ENCODE results near the gene CUBN. TPM values are rescaled to one million over a fixed set of nuclear protein-coding genes. Genes with fewer than 3 reads are reported as not detected.

Gene CUBN
- total RNA-seq, 1 donor from 2014 or later, result 4.0 TPM

DNA sequence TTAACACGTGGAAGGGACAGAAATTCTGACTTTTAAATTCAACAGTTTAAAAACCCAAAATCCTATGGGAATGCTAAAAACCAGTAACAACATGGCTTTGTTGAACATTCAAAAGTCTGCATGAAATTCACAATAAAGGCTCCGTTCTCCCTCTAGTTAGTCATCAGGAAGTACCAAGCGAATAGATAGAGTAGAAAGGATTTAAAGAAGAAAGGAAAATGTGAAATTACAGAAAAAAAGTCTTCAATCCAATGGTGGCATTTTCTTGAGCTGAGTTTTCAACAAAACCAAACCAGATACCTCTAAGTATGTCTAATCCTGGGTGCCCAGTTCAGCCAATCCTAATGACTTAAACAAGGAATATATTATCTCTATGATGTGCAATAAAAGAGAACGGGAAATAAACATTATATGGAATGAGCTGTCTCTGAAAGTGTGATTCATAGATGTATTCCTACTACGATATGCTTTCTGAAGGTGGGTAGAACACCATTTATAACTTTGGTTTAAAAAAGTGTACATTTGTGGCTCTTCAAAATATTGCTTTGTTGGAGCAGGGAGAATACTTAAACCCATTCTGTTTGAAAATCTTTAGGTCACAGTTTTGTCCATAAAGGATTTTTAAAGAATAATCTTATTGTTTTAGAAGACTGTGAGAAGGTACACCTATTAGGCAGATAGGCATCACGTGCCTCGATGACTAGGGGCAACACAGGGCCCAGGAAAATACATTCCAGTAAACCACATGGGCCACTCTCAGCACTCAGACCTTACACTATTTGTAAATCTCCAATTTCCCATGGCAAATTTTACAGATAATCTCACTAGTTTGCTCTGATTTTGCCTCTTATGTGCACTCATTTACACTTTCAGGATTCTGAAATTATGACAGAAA lies 87.7 kb downstream of the CUBN start:
- DNase-seq (ENCODE audit: low read depth), result no peak

DNA sequence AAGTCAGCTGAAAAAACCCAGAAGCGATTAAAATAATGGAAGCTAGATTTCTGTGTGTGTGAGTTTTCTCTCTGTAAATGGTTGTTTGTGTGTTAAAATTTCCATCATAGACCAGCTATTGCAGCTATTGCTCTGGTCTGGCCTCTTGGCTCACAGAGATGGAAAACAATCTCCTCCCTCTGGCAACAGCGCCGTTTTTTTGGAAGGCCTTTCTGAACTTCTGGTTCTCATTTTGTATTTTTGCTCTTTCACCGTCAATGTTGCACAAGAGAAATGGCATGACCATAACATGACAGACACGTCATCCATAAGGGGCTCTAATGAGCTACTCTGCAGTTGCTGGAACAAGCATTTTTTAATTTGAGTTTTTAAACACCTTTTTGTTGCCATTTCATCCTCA lies 91.0 kb downstream of the CUBN start:
- DNase-seq (ENCODE audit: low read depth), result no peak

DNA sequence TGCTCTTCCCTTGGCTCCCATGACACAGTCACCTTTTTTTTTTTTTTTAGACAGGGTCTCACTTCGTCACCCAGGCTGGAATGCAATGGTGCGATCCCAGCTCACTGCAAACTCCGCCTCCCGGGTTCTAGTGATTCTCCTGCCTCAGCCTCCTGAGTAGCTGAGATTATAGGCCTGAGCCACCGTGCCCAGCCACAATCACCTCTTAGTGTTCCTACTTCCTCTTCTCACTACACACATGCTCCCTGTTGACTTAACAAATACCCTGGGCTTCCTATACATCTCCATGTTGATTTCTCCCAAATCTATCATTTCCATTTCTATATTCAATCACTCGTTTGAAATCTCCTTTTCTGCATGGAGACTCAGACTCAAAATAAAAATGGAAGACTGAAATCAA lies 91.7 kb downstream of the CUBN start:
- DNase-seq (ENCODE audit: low read depth), result no peak

DNA sequence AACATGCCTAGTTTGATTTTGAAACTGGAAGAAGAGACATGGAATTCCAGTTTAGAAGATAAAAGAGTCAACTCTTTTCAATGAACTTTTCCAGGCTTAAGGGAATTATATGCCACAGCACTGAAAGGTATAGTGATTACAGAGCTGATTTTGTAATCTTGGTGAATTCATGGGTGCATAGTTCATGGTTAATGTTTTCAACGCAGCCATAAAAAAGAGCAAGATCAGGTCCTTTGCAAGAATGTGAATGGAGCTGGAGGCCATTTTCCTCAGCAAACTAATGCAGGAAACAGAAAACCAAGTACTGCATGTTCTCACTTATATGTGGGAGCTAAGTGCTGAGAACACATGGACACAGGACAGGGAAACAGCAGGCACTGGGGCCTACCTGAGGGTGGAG lies 94.2 kb downstream of the CUBN start:
- DNase-seq (ENCODE audit: low read depth), result peak; percentile 67

DNA sequence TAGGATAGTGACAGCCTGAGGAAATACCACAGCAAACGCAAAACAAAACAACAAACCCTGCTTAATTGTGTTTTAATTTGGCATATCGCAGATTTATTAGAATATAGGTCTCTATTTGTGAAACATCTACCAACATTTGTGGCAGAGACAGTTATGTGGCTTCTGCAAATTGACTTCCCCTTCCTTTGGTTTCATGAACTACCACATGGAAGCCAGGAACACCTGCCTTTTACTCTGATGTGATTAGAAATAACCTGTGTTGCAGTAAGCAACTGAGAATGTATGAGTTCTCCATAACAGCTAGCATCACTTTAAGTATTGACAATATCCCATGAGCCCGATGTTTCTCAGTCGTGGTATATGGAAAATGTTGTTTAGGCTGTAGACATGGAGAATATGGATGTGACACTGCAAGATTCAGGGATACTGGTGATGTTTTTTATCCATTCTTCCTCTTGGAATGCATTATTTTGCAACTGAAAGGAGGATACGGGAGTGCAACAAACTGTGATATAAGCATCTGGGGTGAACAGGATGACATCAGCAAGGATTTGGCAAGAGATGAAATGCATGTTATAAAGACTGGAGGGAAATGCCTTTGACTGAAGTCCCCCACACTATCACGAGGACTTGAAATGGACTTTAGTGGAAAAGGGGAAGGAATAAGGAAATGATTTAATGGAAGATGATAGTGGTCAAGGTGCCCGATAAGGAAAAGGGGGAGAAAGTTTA lies 95.9 kb downstream of the CUBN start:
- no peak for DNase-seq (ENCODE audit: low read depth)

GRCh38 chr10:17031637-17032635 lies 97.7 kb downstream of the CUBN start:
- no peak for DNase-seq (ENCODE audit: low read depth)

DNA sequence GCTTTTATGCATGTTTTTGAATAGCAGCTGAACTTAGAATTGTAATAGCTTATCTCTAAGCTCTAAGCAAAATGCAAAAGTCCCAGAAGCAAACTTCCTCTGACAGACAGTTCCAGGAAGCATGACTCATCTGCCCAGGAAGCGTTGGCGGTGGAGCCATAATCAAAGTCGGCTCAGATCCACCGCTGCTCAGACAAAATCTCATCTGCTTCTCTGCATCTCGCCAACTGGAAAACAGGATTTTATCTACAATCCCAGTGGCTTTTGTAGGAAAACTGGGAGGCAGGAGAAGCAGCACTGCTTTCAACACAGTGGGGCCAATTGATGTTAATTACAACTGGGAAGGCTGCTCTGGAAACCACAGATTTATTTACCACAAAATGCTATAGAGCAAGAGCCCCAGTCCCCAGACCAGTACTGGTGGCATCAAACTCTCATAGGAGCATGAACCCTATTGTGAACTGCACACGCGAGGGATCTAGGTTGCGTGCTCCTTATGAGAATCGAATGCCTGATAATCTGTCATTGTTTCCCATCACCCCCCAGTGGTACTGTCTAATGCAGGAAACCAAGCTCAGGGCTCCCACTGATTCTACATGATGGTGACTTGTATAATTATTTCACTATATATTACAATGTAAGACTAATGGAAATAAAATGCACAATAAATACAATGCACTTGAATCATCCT lies 99.9 kb downstream of the CUBN start:
- peak; percentile 68 for DNase-seq (ENCODE audit: low read depth)

GRCh38 chr10:17029239-17029580 lies 100.4 kb downstream of the CUBN start:
- no peak for DNase-seq (ENCODE audit: low read depth)

GRCh38 chr10:17028798-17029197 lies 100.8 kb downstream of the CUBN start:
- no peak for DNase-seq (ENCODE audit: low read depth)

- DNase-seq (ENCODE audit: low read depth), result no peak
Measured at GRCh38 chr10:17026686-17027485, 102.7 kb downstream of the CUBN start.

DNA sequence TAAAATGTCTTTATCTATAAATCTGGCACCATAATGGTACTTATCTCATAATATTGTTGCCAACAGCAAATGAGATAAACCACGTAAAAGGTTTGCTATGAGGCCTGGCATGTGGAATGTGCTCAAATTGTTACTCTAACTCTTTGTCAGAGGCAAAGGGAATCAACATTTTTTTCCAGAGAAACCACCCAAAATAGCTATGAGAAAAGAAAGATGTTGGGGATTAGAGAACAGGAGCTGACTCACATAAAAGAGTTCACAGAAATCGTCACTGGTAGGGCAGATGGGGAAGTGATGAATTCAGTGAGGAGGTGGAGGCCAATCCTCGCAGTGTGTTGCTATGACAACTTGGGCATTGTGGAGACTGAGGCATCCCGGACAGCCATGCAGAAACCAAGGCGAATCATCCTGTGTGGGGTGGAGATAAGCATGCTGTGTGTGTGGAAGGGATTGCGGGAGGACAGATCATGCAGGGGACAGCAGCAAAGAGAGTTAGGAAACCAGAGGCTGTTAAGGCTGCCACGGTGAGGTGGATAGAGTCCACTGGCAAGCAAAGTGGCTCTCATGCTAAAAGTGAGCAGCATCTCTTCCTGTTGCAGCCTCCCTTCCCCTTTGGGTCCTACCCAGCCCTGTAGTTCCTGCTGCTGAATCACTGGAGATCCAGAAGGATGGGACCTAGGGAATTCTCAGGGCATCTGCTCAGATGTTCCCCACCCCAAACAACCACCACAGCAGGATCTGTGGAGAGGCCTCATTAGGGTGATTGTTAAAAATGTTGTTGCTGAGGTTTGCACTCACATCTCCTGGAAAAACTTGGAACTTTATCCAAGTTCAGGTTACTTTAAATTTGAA lies 103.9 kb downstream of the CUBN start:
- DNase-seq (ENCODE audit: low read depth), result peak; percentile 96

DNA sequence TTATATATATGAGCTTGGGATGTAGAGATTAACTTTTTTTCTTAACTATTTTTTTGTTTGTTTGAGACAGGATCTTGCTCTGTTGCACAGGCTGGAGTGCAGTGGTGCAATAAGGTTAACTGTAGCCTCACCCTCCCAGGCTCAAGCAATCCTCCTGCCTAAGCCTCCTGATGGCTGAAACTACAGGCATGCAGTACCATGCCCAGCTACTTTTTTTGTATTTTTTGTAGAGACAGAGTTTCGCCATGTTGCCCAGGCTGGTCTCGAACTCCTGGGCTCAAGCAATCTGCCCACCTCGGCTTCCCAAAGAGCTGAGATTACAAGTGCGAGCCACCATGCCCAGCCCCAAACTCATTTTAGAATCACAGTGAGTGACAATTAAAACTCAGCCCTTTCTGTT lies 105.2 kb downstream of the CUBN start:
- DNase-seq (ENCODE audit: low read depth), result no peak

- peak; percentile 100 for DNase-seq (ENCODE audit: low read depth)
Measured at GRCh38 chr10:17023386-17024298, 106.0 kb downstream of the CUBN start.

- DNase-seq (ENCODE audit: low read depth), result no peak
Measured at GRCh38 chr10:17022896-17023295, 106.7 kb downstream of the CUBN start.

- no peak for DNase-seq (ENCODE audit: low read depth)
Measured at GRCh38 chr10:17022466-17022825, 107.2 kb downstream of the CUBN start.

DNA sequence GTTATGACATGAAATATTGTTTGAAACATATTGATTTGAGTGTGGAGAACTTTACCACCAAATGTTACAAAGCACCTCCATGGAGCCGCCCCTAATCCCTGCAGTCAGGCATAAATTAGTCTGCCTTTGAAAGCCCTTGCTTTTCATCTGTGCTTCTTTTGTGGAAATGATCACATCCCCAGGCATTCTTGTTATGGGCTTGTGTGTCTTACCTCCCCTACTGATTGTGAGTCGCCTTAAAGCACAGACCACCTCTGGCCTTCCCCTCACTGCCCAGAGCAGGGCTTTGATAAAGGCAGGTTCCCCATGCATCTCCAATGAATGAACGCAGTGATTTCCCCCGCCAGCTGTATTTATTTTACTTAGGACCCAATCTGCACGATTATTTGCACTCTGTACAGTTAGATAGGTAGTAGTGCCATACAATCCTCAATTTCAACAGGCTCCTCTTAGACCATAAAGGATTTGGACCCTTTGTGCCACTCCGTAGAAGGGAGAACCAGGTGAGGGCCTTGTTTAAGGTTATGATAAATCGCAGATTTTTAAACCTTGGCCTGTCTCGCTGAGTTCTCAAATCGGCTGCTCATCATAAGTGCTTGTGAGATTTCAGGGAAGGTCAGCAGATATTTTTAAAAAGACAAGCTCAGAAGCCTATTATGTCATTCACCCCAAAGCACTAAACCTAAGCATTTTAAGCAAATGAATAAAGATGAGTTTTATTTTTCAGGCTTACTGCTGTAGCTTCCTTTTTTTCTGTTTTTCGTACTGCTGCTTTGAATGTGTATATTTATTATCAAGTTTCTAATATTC lies 107.8 kb downstream of the CUBN start:
- no peak for DNase-seq (ENCODE audit: low read depth)

DNA sequence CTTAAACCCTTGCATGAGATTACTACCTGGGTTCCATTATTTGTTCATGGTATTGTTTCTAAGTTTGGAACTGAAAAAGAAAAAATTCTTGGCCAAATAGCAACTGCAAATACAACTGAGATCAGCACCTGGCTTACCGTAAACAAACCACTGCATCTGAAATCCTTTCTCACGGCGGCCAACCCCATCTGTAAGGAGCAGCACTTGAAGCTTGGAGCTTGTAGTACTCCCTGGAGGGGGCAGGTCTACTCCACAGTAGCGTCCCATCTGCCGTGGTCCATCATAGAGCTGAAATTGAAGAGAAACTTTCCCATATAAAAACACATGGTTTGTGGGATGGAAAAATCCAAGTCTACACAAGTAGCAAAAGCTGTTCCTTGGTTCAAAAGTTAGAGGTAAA lies 109.9 kb downstream of the CUBN start:
- DNase-seq (ENCODE audit: low read depth), result no peak
